H1 (cell line): ENCODE measurements around the gene CHST8.

ENCODE experiments used
- CREB1 ChIP-seq: IDR thresholded peaks from 2 replicates; pipeline ENCODE4 v1.6.1; 2012; ENCODE audit warnings: inconsistent platforms
- CTCF ChIP-seq, 3 experiments: IDR thresholded peaks; 1 replicate in 2 of 3; 2 replicates in 1 of 3; pipeline versions ENCODE4 v1.5.1 to v1.6.1; 2011; ENCODE audit warnings: low read length in 3 of 3, mild to moderate bottlenecking in 3 of 3, inconsistent platforms in 2 of 3, low read depth in 1 of 3, moderate library complexity in 1 of 3; ENCODE audit not compliant: insufficient read depth in 1 of 3; ENCODE audit errors: control extremely low read depth in 1 of 3
- EGR1 ChIP-seq: IDR thresholded peaks from 2 replicates; pipeline ENCODE4 v1.6.1; 2011; ENCODE audit warnings: low read depth, low read length, borderline replicate concordance
- EP300 ChIP-seq, 2 experiments: IDR thresholded peaks; 1 replicate in 1 of 2; 2 replicates in 1 of 2; pipeline ENCODE4 v1.6.1; 2011 to 2012; ENCODE audit warnings: low read depth in 2 of 2, low read length in 2 of 2, mild to moderate bottlenecking in 2 of 2, borderline replicate concordance in 1 of 2, inconsistent platforms in 1 of 2, moderate library complexity in 1 of 2
- EZH2 ChIP-seq: fragments of 200-600 bp; sonication (generic); IDR thresholded peaks from 2 replicates; pipeline ENCODE4 v1.7.1; 2012; ENCODE audit warnings: low read depth, mild to moderate bottlenecking, moderate library complexity, low read length, inconsistent platforms; ENCODE audit not compliant: severe bottlenecking
- POLR2A ChIP-seq, 2 experiments: IDR thresholded peaks; 1 replicate in 1 of 2; 2 replicates in 1 of 2; pipeline ENCODE4 v1.6.1; 2011; ENCODE audit warnings: low read depth in 2 of 2, low read length in 2 of 2, mild to moderate bottlenecking in 2 of 2; ENCODE audit errors: control extremely low read depth in 1 of 2
- POLR2AphosphoS5 ChIP-seq: IDR thresholded peaks from 2 replicates; pipeline ENCODE4 v1.6.1; 2011; ENCODE audit warnings: low read depth, low read length
- RAD21 ChIP-seq, 2 experiments: IDR thresholded peaks in 1 of 2; conservative IDR thresholded peaks in 1 of 2; 2 replicates each; pipeline ENCODE4 v1.6.1; 2011; ENCODE audit warnings: low read depth in 2 of 2, low read length in 2 of 2, improper control_type of control experiment in 1 of 2, inconsistent platforms in 1 of 2, mild to moderate bottlenecking in 1 of 2, moderate library complexity in 1 of 2
- YY1 ChIP-seq: IDR thresholded peaks from 2 replicates; pipeline ENCODE4 v1.6.1; 2011; ENCODE audit warnings: low read depth, mild to moderate bottlenecking, low read length
- ZNF274 ChIP-seq: IDR thresholded peaks from 2 replicates; pipeline ENCODE4 v1.7.0; 2012; ENCODE audit warnings: low read length, borderline replicate concordance; ENCODE audit errors: extremely low read depth
- TF ChIP-seq, protein P1 (sequence below): IDR thresholded peaks from 2 replicates; pipeline ENCODE4 v1.6.1; 2011; ENCODE audit warnings: low read length, improper control_type of control experiment

GRCh38 chr19:33667881-33668280 lies 46.1 kb downstream of the CHST8 start:
- no peak for TF ChIP-seq EP300 (IDR thresholded peaks at IDR 0.05; ENCODE audit: borderline replicate concordance in 1 of 2, low read depth in 2 of 2, low read length in 2 of 2)
- TF ChIP-seq CREB1, result no peak
- TF ChIP-seq POLR2A (IDR thresholded peaks at IDR 0.05; ENCODE audit: control extremely low read depth in 1 of 2, low read depth in 2 of 2, low read length in 2 of 2), result no peak
- TF ChIP-seq, protein P1, sequence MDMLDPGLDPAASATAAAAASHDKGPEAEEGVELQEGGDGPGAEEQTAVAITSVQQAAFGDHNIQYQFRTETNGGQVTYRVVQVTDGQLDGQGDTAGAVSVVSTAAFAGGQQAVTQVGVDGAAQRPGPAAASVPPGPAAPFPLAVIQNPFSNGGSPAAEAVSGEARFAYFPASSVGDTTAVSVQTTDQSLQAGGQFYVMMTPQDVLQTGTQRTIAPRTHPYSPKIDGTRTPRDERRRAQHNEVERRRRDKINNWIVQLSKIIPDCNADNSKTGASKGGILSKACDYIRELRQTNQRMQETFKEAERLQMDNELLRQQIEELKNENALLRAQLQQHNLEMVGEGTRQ, result no peak
- TF ChIP-seq CTCF (IDR thresholded peaks at IDR 0.05; ENCODE audit: control extremely low read depth in 1 of 3, insufficient read depth in 1 of 3, low read depth in 1 of 3, low read length in 3 of 3), result no peak
- TF ChIP-seq EGR1, result no peak
- TF ChIP-seq POLR2AphosphoS5, result no peak
- no peak for TF ChIP-seq RAD21 (IDR thresholded peaks at IDR 0.05 in 1 of 2, conservative IDR thresholded peaks at IDR 0.05 in 1 of 2; ENCODE audit: low read depth in 2 of 2, low read length in 2 of 2)
- no peak for TF ChIP-seq YY1
- TF ChIP-seq ZNF274, result no peak
- no peak for TF ChIP-seq EZH2
